Naive thymus-derived CD4-positive, alpha-beta T cell (primary cell): ENCODE results near the gene GNB5. TPM values are rescaled to one million over a fixed set of nuclear protein-coding genes. Genes with fewer than 3 reads are reported as not detected.

ENCODE experiments used
- ATAC-seq: fragments of 150-1000 bp; cut with Tn5 transposase; 2 replicates; pipeline ENCODE4 v1.10.0; 2021; ENCODE audit warnings: mild to moderate bottlenecking, moderate library complexity
- CTCF ChIA-PET: fragments of 350-600 bp; sonication (Branson Sonifier 250); formaldehyde crosslinking; loops from one replicate; lab custom pipeline; 2021; ENCODE audit warnings: antibody characterized with exemption; lab: Charles Lee
- POLR2A ChIA-PET: fragments of 350-600 bp; sonication (Branson Sonifier 250); formaldehyde crosslinking; loops from one replicate; lab custom pipeline; 2021; ENCODE audit warnings: antibody characterized with exemption, inconsistent platforms; lab: Charles Lee
- DNase-seq, 9 donors: peaks; one replicate each; pipeline versions ENCODE4 v3.0.0 to v3.0.0-alpha.2; 2020 to 2022; ENCODE audit warnings: mixed read lengths in 1 of 9
- H3K27ac ChIP-seq: one replicate; pipeline ENCODE4 v1.7.0; 2013; ENCODE audit warnings: mild to moderate bottlenecking, low read depth, low read length, moderate library complexity
- H3K27me3 ChIP-seq, 2 donors: one replicate each; pipeline ENCODE4 v1.7.0; 2013; ENCODE audit warnings: low read length in 2 of 2, mild to moderate bottlenecking in 2 of 2, moderate library complexity in 2 of 2; ENCODE audit not compliant: control insufficient read depth in 2 of 2, insufficient read depth in 2 of 2
- H3K36me3 ChIP-seq, 3 experiments: 1 replicate in 2 of 3; 2 replicates in 1 of 3; pipeline ENCODE4 v1.7.0; 2013; ENCODE audit warnings: low read length in 3 of 3, mild to moderate bottlenecking in 3 of 3, moderate library complexity in 1 of 3; ENCODE audit not compliant: insufficient read depth in 3 of 3, control insufficient read depth in 2 of 3
- H3K4me1 ChIP-seq, 2 donors: one replicate each; pipeline ENCODE4 v1.7.0; 2013; ENCODE audit warnings: low read length in 2 of 2, mild to moderate bottlenecking in 2 of 2, moderate library complexity in 1 of 2; ENCODE audit not compliant: control insufficient read depth in 2 of 2, insufficient read depth in 2 of 2
- H3K4me3 ChIP-seq: 2 replicates; pipeline ENCODE4 v1.7.0; 2013; ENCODE audit warnings: mild to moderate bottlenecking, low read length
- H3K9me3 ChIP-seq, 3 experiments: 1 replicate in 2 of 3; 2 replicates in 1 of 3; pipeline ENCODE4 v1.7.0; 2013; ENCODE audit warnings: low read length in 3 of 3; ENCODE audit not compliant: control insufficient read depth in 2 of 3
- H3K27ac Mint-ChIP-seq, 9 donors: one replicate each; pipeline ENCODE4 v1.8.0; 2020 to 2022; ENCODE audit warnings: mixed read lengths in 9 of 9, mild to moderate bottlenecking in 8 of 9, moderate library complexity in 5 of 9, inconsistent platforms in 2 of 9
- H3K27me3 Mint-ChIP-seq, 5 donors: one replicate each; pipeline ENCODE4 v1.8.0; 2021 to 2022; ENCODE audit warnings: mixed read lengths in 5 of 5, mild to moderate bottlenecking in 1 of 5
- H3K36me3 Mint-ChIP-seq, 5 donors: one replicate each; pipeline ENCODE4 v1.8.0; 2020 to 2022; ENCODE audit warnings: mixed read lengths in 5 of 5, mild to moderate bottlenecking in 3 of 5, inconsistent platforms in 1 of 5
- H3K4me1 Mint-ChIP-seq, 7 donors: one replicate each; pipeline ENCODE4 v1.8.0; 2020 to 2022; ENCODE audit warnings: mixed read lengths in 7 of 7, mild to moderate bottlenecking in 3 of 7, inconsistent platforms in 1 of 7
- H3K4me3 Mint-ChIP-seq, 10 donors: one replicate each; pipeline ENCODE4 v1.8.0; 2020 to 2022; ENCODE audit warnings: mild to moderate bottlenecking in 10 of 10, mixed read lengths in 10 of 10, moderate library complexity in 6 of 10, inconsistent platforms in 2 of 10
- H3K9me3 Mint-ChIP-seq, 11 donors: one replicate each; pipeline ENCODE4 v1.8.0; 2020 to 2022; ENCODE audit warnings: mixed read lengths in 11 of 11, mild to moderate bottlenecking in 4 of 11, inconsistent platforms in 1 of 11, moderate library complexity in 1 of 11
- intact Hi-C, 2 donors: fragments of 100-400 bp; cut with micrococcal nuclease; formaldehyde crosslinking; loops; one replicate each; pipeline ENCODE4 v1.15.1; 2023
- polyA plus RNA-seq, 2 donors: library from polyadenylated mRNA; unstranded; fragments of 300-500 nt; fragmentation: Illumina TruSeq; gene quantifications; one replicate each; pipeline ENCODE4 v1.2.3, GENCODE V29; 2021
- total RNA-seq, 6 experiments: library from RNA in 5 of 6; stranded (reverse) in 5 of 6; gene quantifications; 1 replicate in 5 of 6; 2 replicates in 1 of 6; pipeline ENCODE4 v1.2.3 and lab custom pipeline; 2021 to 2026

GNB5 gene
- total and polyA plus RNA-seq, 7 experiments from 2014 or later, result 35.1 to 80.0 (median 49.0) TPM

DNA sequence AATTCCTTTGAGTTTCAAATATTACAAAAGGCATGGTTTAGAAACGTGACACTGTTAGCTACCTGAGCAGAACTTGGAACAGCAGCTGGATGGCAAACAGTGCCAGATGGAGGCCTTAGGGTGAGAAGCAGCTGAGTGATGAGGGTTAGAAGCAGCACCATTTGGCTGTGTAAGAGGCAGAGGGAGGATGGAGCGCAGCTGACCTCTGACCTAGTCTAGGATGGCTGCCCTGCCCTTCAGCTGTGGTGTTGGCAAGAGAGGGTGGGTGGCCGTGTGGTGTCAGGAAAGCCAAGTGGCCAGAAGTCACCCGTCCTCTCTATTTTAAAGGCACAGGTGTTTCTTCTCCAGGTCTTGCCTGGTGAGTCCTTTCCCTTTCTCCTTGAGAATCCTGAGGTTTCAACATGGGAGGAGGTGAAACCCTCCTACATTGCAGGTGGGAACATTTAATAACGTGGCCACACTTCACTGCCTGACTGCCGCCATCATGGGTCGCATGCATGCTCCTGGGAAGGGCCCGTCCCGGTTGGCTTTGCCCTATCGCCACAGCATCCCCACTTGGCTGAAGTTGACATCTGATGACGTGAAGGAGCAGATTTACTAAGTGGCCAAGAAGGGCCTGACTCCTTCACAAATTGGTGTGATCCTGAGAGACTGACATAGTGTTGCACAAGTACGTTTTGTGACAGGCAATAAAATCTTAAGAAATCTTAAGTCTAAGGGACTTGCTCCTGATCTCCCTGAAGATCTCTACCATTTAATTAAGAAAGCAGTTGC lies 96.2 kb downstream of the GNB5 start:
- POLR2A ChIA-PET, result no interaction called here
- Histone ChIP-seq H3K4me3 (no peak overlapping the region), H3K9me3 (no peaks in the 10 kb centered on the region), H3K36me3 (no peaks in the 10 kb centered on the region), H3K27me3 (no peaks in the 10 kb centered on the region), H3K4me1 (no peaks in the 10 kb centered on the region), H3K27ac (no peak overlapping the region)
- H3K36me3 Mint-ChIP-seq, result peaks cover 0 to 7% (median 3%) of the 10 kb centered on the region in 5 donors
- no peaks in the 10 kb centered on the region for H3K4me1 Mint-ChIP-seq
- CTCF ChIA-PET, result no interaction called here
- intact Hi-C loops, result no loop called here
- H3K9me3 Mint-ChIP-seq, result peaks cover 2 to 8% (median 7%) of the 10 kb centered on the region in 11 donors
- peaks cover 0 to 16% (median 5%) of the 10 kb centered on the region in 5 donors for H3K27me3 Mint-ChIP-seq
- no peak for DNase-seq
- H3K27ac Mint-ChIP-seq, result no peak overlapping the region
- no peak overlapping the region for H3K4me3 Mint-ChIP-seq
- no peak for ATAC-seq

DNA sequence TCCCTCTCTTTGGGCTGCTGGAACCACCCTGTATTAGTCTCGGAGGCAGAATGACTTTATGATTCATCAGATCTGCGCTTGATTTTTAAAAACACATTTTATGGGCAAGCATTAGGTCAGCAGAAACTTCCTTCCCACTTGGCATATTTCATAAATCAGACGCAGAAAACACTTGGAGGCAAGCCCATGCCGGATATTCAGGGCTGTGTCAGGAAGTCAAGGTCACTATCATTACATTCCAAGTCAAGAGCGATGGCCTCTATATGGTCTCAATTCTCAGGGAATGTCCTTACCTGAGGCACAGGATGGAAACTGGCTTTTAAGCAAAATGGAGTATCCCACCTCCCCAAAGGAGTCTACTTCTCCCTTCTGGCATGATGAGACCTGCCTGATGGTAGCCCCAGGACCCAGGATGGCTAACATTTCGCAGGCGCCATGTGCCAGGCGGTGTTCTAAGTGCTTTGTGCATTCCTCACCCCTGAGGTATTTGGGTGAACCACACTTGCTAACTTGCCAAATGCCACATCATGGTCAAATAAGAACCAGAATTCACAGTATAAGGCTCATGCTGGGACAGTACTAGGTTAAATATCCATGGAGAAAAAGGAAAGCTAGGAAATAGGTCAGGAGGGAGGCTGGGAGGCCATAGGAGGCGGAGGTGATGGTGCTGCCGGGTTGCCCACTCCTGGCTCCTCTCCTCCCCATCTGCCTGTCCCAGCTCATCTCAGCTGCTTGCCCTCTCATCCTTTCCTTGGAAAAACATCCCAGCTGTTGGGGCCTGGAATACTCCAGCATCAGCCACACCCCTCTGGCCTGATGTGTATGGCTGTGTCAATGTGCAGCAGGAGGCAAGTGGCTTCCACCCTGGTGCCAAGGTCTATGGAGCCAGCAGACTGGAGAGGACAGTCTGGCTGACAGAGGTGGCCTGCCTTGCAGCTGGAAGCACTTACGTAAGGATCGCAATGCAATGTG lies 97.4 kb downstream of the GNB5 start:
- DNase-seq (no peak), ATAC-seq (no peak)
- no peaks in the 10 kb centered on the region for H3K4me1 Mint-ChIP-seq
- H3K27me3 Mint-ChIP-seq, result peaks cover 0 to 18% (median 5%) of the 10 kb centered on the region in 5 donors
- POLR2A ChIA-PET, result no interaction called here
- Histone ChIP-seq H3K36me3 (no peaks in the 10 kb centered on the region), H3K27ac (no peak overlapping the region), H3K4me3 (no peak overlapping the region), H3K9me3 (no peaks in the 10 kb centered on the region), H3K4me1 (no peaks in the 10 kb centered on the region), H3K27me3 (no peaks in the 10 kb centered on the region)
- intact Hi-C loops, result no loop called here
- peaks cover 0 to 14% (median 5%) of the 10 kb centered on the region in 5 donors for H3K36me3 Mint-ChIP-seq
- H3K4me3 Mint-ChIP-seq, result no peak overlapping the region
- peaks cover 3 to 18% (median 14%) of the 10 kb centered on the region in 11 donors for H3K9me3 Mint-ChIP-seq
- CTCF ChIA-PET, result no interaction called here
- no peak overlapping the region for H3K27ac Mint-ChIP-seq

DNA sequence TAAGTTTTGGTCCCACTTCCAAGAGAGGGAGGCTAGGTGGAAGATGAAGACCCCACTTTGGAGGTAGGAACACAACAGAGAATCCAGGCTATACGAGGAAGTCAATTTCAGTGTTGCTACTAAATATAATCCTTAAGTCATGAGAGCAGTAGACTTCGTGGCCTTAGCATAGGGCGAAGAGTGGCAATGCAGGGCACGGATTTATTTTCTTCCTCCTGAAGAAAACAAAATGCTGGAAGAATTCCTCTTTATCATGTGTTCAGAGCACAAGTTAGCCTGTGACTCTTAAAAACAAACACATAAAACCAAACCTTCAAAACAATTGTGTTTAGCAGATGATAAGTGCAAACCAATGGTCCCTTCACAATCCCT lies 98.0 kb downstream of the GNB5 start:
- POLR2A ChIA-PET, result no interaction called here

DNA sequence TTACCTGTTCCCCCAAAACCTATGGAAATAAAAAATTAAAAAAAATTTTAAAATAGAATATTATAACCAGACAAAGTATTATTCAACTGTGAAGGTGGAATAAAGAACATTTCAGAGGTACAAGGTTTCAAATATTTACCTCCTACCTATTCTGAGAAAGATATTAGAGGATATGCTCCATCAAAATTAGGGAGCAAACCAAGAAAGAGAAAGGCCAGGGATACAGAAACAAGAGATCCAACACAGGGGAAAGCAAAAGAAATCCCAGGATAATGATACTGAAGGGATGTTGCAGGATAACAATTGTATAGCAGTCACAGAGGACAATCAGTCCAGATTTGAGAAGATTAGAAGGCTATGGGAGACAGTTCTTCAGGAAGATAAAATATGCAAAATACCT lies 101.0 kb downstream of the GNB5 start:
- H3K27ac Mint-ChIP-seq, result no peak overlapping the region
- CTCF ChIA-PET, result interaction anchor here (0.6 kb wide), 1 partner anchor 28 kb away, joined by 3 read pairs; no protein-coding TSS in a partner anchor
- intact Hi-C loops, result no loop called here
- peaks cover 3 to 18% (median 15%) of the 10 kb centered on the region in 11 donors for H3K9me3 Mint-ChIP-seq
- H3K4me1 ChIP-seq, result no peaks in the 10 kb centered on the region
- no peak overlapping the region for H3K4me3 Mint-ChIP-seq
- DNase-seq (no peak), ATAC-seq (no peak)
- POLR2A ChIA-PET, result no interaction called here
- peaks cover 0 to 14% (median 5%) of the 10 kb centered on the region in 5 donors for H3K36me3 Mint-ChIP-seq
- peaks cover 0 to 7% (median 5%) of the 10 kb centered on the region in 5 donors for H3K27me3 Mint-ChIP-seq
- peaks cover 0 to 4% (median 0%) of the 10 kb centered on the region in 3 experiments for H3K9me3 ChIP-seq
- H3K36me3 ChIP-seq, result no peaks in the 10 kb centered on the region
- H3K27me3 ChIP-seq, result no peaks in the 10 kb centered on the region
- no peak overlapping the region for H3K27ac ChIP-seq
- no peaks in the 10 kb centered on the region for H3K4me1 Mint-ChIP-seq
- no peak overlapping the region for H3K4me3 ChIP-seq

More for the DNA sequence above, 98.0 kb downstream of the GNB5 start:
- Mint-ChIP-seq H3K4me3 (no peak overlapping the region), H3K27me3 (peaks cover 0 to 18% (median 5%) of the 10 kb centered on the region in 5 donors), H3K27ac (no peak overlapping the region), H3K4me1 (no peaks in the 10 kb centered on the region), H3K36me3 (peaks cover 0 to 14% (median 5%) of the 10 kb centered on the region in 5 donors), H3K9me3 (peaks cover 3 to 18% (median 14%) of the 10 kb centered on the region in 11 donors)
- no peak overlapping the region for H3K4me3 ChIP-seq
- no peaks in the 10 kb centered on the region for H3K4me1 ChIP-seq
- intact Hi-C loops, result no loop called here
- no peaks in the 10 kb centered on the region for H3K27me3 ChIP-seq
- no peak for ATAC-seq
- H3K36me3 ChIP-seq, result no peaks in the 10 kb centered on the region
- CTCF ChIA-PET, result no interaction called here
- no peak overlapping the region for H3K27ac ChIP-seq
- no peak for DNase-seq
- no peaks in the 10 kb centered on the region for H3K9me3 ChIP-seq

DNA sequence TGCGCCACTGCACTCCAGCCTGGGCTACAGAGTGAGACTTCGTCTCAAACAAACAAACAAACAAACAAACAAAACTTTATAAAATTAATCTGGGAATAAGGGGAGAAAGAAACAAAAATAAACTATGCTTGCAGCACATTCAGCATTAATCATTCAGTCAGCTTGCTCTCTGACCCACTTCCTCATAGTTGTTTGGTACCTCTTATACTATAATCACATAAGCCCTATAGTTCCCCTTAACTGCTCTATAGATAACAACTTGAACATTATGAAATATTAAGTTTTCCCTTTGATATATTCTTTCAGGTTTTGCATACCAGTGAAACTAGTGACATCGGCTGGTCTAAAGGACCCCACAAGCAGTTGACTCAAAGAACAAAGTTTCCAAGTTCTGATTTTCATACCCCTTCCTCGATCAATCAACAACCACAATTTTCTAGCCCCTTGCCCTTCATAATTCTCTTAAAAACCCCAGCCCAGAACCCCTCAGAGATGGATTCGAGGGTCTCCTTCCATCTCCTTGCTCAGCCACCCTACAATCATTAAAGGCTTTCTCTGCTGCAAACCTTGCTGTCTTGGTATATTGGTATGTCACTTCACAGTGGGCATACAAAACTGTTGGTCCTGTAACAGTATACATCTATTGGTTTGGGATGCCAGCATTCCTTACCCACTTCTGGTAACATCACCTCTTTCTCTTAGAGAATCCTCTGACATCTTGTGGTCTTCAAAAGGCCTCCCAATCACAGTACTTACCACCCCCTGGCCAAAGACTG lies 105.0 kb downstream of the GNB5 start:
- Histone ChIP-seq H3K9me3 (peaks cover 0 to 4% (median 0%) of the 10 kb centered on the region in 3 experiments), H3K27ac (no peak overlapping the region), H3K4me1 (peaks cover 0 to 13% of the 10 kb centered on the region in 2 donors), H3K4me3 (no peak overlapping the region), H3K36me3 (no peaks in the 10 kb centered on the region), H3K27me3 (no peaks in the 10 kb centered on the region)
- ATAC-seq (peak; percentile 59), DNase-seq (no peak)
- H3K27me3 Mint-ChIP-seq, result peaks cover 0 to 6% (median 3%) of the 10 kb centered on the region in 5 donors
- H3K9me3 Mint-ChIP-seq, result peaks cover 3 to 18% (median 15%) of the 10 kb centered on the region in 11 donors
- peaks cover 0 to 17% (median 4%) of the 10 kb centered on the region in 7 donors for H3K4me1 Mint-ChIP-seq
- POLR2A ChIA-PET, result interaction anchor here (0.6 kb wide), 1 partner anchor 41 kb away, joined by 5 read pairs; no protein-coding TSS in a partner anchor
- no peak overlapping the region for H3K4me3 Mint-ChIP-seq
- intact Hi-C loops, result no loop called here
- H3K27ac Mint-ChIP-seq, result no peak overlapping the region
- CTCF ChIA-PET, result interaction anchor here (0.6 kb wide), 1 partner anchor 131 kb away, joined by 3 read pairs; no protein-coding TSS in a partner anchor
- peaks cover 0 to 14% (median 5%) of the 10 kb centered on the region in 5 donors for H3K36me3 Mint-ChIP-seq

DNA sequence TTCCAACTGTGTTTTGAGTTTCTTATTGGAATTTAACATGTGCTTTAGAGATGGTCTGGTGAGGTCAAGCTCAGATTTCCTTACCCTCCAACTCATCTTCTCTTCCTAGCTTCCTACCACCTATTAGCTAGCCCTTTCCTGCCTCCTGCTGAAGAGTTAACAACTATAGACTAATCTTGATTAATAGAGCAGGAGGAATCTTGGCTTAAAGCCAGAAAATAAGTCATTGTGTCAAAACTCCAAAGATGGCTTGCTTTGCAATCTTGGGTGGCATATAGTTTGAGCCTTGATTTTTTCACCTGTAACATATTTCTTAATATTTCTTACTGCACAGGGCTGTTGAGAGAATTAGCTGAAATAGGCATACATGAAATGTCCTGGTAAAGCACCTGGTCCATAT lies 105.9 kb downstream of the GNB5 start:
- no peaks in the 10 kb centered on the region for H3K27me3 ChIP-seq
- DNase-seq (no peak), ATAC-seq (no peak)
- H3K36me3 ChIP-seq, result no peaks in the 10 kb centered on the region
- no peak overlapping the region for H3K4me3 Mint-ChIP-seq
- peaks cover 0 to 11% (median 2%) of the 10 kb centered on the region in 5 donors for H3K36me3 Mint-ChIP-seq
- peaks cover 2 to 13% (median 10%) of the 10 kb centered on the region in 11 donors for H3K9me3 Mint-ChIP-seq
- H3K4me1 ChIP-seq, result peaks cover 0 to 13% of the 10 kb centered on the region in 2 donors
- ChIA-PET POLR2A (interaction anchor here (0.6 kb wide), 1 partner anchor 41 kb away, joined by 5 read pairs; no protein-coding TSS in a partner anchor), CTCF (no interaction called here)
- H3K27me3 Mint-ChIP-seq, result peaks cover 0 to 6% (median 2%) of the 10 kb centered on the region in 5 donors
- no peak overlapping the region for H3K4me3 ChIP-seq
- peaks cover 0 to 4% (median 0%) of the 10 kb centered on the region in 3 experiments for H3K9me3 ChIP-seq
- H3K27ac ChIP-seq, result no peak overlapping the region
- intact Hi-C loops, result no loop called here
- peaks cover 0 to 17% (median 4%) of the 10 kb centered on the region in 7 donors for H3K4me1 Mint-ChIP-seq
- H3K27ac Mint-ChIP-seq, result no peak overlapping the region
